SK-N-SH treated with all-trans-retinoic acid at 6 μM for 48 hours (cell line): Measurements from ENCODE around the gene TEX29.

ENCODE experiments used
- ATAC-seq: fragments of 200-7000 bp; cut with Tn5 transposase; 3 replicates; pipeline ENCODE4 v1.9.1; 2020; ENCODE audit warnings: mild to moderate bottlenecking, moderate library complexity
- ARNTL ChIP-seq: fragments of 450-650 bp; formaldehyde crosslinking; IDR thresholded peaks from 2 replicates; pipeline ENCODE4 v1.5.0; 2020; ENCODE audit warnings: low read depth, mild to moderate bottlenecking, moderate library complexity, borderline replicate concordance
- BACH2 ChIP-seq: fragments of 250-450 bp; sonication (Bioruptor Pico); IDR thresholded peaks from 2 replicates; pipeline ENCODE4 v1.9.0; 2021; ENCODE audit warnings: mild to moderate bottlenecking, borderline replicate concordance
- CSDC2 ChIP-seq: fragments of 250-450 bp; sonication (Bioruptor Pico); IDR thresholded peaks from 2 replicates; pipeline ENCODE4 v1.5.0; 2020; ENCODE audit warnings: mild to moderate bottlenecking, moderate library complexity
- ESRRG ChIP-seq: fragments of 250-450 bp; sonication (Bioruptor Pico); IDR thresholded peaks from 2 replicates; pipeline ENCODE4 v1.6.1; 2021; ENCODE audit warnings: mild to moderate bottlenecking
- GLIS3 ChIP-seq: fragments of 250-450 bp; sonication (Bioruptor Pico); IDR thresholded peaks from 2 replicates; pipeline ENCODE4 v1.5.0; 2020; ENCODE audit warnings: mild to moderate bottlenecking, moderate library complexity
- ISL1 ChIP-seq: fragments of 250-450 bp; sonication (Bioruptor Pico); IDR thresholded peaks from 2 replicates; pipeline ENCODE4 v2.1.2; 2022; ENCODE audit warnings: mild to moderate bottlenecking, moderate library complexity
- OSR1 ChIP-seq: fragments of 250-450 bp; sonication (Bioruptor Pico); IDR thresholded peaks from 2 replicates; pipeline ENCODE4 v1.8.0; 2022; ENCODE audit warnings: moderate library complexity, mild to moderate bottlenecking, inconsistent platforms
- PPARA ChIP-seq: fragments of 250-450 bp; sonication (Bioruptor Pico); IDR thresholded peaks from 2 replicates; pipeline ENCODE4 v1.5.0; 2020; ENCODE audit warnings: mild to moderate bottlenecking, borderline replicate concordance
- SNAI2 ChIP-seq: fragments of 250-450 bp; sonication (Bioruptor Pico); IDR thresholded peaks from 2 replicates; pipeline ENCODE4 v1.5.0; 2020; ENCODE audit warnings: mild to moderate bottlenecking, moderate library complexity
- TOX ChIP-seq: fragments of 250-450 bp; sonication (Bioruptor Pico); IDR thresholded peaks from 2 replicates; pipeline ENCODE4 v1.8.0; 2021; ENCODE audit warnings: mild to moderate bottlenecking, moderate library complexity, borderline replicate concordance
- ZC3H10 ChIP-seq: fragments of 250-450 bp; sonication (Bioruptor Pico); IDR thresholded peaks from 2 replicates; pipeline ENCODE4 v1.5.1; 2021; ENCODE audit warnings: mild to moderate bottlenecking, moderate library complexity
- ZFP3 ChIP-seq: fragments of 250-450 bp; sonication (Bioruptor Pico); IDR thresholded peaks from 2 replicates; pipeline ENCODE4 v1.5.0; 2020; ENCODE audit warnings: mild to moderate bottlenecking, moderate library complexity
- ZFP30 ChIP-seq: fragments of 450-650 bp; formaldehyde crosslinking; IDR thresholded peaks from 2 replicates; pipeline ENCODE4 v1.5.0; 2022; ENCODE audit warnings: mild to moderate bottlenecking, moderate library complexity
- ZNF565 ChIP-seq: fragments of 450-650 bp; formaldehyde crosslinking; conservative IDR thresholded peaks from 2 replicates; pipeline ENCODE4 v1.5.0; 2020; ENCODE audit warnings: low read depth, mild to moderate bottlenecking, moderate library complexity
- ZNF70 ChIP-seq: fragments of 450-650 bp; formaldehyde crosslinking; IDR thresholded peaks from 2 replicates; pipeline ENCODE4 v1.5.0; 2020; ENCODE audit warnings: mild to moderate bottlenecking, moderate library complexity
- ZNF8 ChIP-seq: fragments of 450-650 bp; formaldehyde crosslinking; IDR thresholded peaks from 2 replicates; pipeline ENCODE4 v1.5.0; 2020; ENCODE audit warnings: mild to moderate bottlenecking, moderate library complexity
- TF ChIP-seq, protein P1 (sequence below): fragments of 250-450 bp; sonication (Bioruptor Pico); IDR thresholded peaks from 2 replicates; pipeline ENCODE4 v1.8.0; 2020; ENCODE audit warnings: mild to moderate bottlenecking, moderate library complexity, borderline replicate concordance
- TF ChIP-seq, protein P2 (sequence below): fragments of 250-450 bp; sonication (Bioruptor Pico); IDR thresholded peaks from 2 replicates; pipeline ENCODE4 v1.5.1; 2020; ENCODE audit warnings: low read depth, mild to moderate bottlenecking, moderate library complexity
- TF ChIP-seq, protein P3 (sequence below): fragments of 250-450 bp; sonication (Bioruptor Pico); IDR thresholded peaks from 2 replicates; pipeline ENCODE4 v1.5.1; 2021; ENCODE audit warnings: mild to moderate bottlenecking, moderate library complexity
- TF ChIP-seq, protein P4 (sequence below): fragments of 250-450 bp; sonication (Bioruptor Pico); IDR thresholded peaks from 2 replicates; pipeline ENCODE4 v1.5.0; 2020; ENCODE audit warnings: mild to moderate bottlenecking, moderate library complexity

TEX29 gene

DNA sequence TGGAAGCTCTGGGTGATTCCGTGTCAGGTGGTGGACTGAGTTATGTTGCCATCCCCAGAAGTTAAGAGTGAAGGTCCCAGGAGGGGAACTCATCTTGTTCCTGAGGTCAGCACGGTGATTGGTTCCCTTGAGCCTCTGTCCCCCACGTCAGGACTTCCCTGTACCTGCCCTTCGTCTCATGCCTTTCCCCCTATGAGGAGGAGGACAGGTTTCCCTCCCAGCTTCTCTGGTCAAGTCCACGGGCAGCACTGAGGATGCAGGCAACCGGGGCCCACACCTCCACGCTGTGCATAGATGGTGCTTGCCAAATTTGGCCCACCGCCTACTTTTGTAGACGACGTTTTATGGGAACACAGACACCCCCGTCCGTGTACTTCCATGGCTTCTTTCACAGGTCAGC, 42.7 kb downstream of the TEX29 start:
- ATAC-seq: no peak
- TF ChIP-seq TOX (no peak), CSDC2 (no peak), SNAI2 (no peak)
- TF ChIP-seq, protein P1, sequence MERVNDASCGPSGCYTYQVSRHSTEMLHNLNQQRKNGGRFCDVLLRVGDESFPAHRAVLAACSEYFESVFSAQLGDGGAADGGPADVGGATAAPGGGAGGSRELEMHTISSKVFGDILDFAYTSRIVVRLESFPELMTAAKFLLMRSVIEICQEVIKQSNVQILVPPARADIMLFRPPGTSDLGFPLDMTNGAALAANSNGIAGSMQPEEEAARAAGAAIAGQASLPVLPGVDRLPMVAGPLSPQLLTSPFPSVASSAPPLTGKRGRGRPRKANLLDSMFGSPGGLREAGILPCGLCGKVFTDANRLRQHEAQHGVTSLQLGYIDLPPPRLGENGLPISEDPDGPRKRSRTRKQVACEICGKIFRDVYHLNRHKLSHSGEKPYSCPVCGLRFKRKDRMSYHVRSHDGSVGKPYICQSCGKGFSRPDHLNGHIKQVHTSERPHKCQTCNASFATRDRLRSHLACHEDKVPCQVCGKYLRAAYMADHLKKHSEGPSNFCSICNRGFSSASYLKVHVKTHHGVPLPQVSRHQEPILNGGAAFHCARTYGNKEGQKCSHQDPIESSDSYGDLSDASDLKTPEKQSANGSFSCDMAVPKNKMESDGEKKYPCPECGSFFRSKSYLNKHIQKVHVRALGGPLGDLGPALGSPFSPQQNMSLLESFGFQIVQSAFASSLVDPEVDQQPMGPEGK: no peak

DNA sequence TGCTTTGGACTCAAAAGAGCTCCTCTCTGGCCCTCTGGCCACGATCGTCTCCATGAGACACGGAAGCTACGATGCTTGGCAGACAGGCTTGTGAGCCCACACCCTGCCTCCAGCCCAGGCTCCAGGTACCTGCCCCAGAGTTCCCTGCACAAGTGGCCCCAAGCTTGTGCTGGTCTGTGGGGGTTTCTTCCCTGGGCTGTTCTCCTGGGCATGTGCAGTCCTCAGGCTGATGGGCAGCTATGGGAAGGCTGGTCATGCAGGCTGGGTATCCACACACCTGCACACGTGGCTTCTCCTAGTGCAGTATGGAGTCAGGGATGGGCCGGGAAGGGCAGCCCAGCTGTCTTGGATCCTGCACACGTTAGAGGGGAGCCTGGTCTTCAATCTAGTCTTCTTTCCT, 43.1 kb downstream of the TEX29 start:
- ATAC-seq: no peak
- TF ChIP-seq ISL1 (CRISPR knock-in tag): no peak
- TF ChIP-seq, protein P2, sequence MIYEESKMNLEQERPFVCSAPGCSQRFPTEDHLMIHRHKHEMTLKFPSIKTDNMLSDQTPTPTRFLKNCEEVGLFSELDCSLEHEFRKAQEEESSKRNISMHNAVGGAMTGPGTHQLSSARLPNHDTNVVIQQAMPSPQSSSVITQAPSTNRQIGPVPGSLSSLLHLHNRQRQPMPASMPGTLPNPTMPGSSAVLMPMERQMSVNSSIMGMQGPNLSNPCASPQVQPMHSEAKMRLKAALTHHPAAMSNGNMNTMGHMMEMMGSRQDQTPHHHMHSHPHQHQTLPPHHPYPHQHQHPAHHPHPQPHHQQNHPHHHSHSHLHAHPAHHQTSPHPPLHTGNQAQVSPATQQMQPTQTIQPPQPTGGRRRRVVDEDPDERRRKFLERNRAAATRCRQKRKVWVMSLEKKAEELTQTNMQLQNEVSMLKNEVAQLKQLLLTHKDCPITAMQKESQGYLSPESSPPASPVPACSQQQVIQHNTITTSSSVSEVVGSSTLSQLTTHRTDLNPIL: no peak

DNA sequence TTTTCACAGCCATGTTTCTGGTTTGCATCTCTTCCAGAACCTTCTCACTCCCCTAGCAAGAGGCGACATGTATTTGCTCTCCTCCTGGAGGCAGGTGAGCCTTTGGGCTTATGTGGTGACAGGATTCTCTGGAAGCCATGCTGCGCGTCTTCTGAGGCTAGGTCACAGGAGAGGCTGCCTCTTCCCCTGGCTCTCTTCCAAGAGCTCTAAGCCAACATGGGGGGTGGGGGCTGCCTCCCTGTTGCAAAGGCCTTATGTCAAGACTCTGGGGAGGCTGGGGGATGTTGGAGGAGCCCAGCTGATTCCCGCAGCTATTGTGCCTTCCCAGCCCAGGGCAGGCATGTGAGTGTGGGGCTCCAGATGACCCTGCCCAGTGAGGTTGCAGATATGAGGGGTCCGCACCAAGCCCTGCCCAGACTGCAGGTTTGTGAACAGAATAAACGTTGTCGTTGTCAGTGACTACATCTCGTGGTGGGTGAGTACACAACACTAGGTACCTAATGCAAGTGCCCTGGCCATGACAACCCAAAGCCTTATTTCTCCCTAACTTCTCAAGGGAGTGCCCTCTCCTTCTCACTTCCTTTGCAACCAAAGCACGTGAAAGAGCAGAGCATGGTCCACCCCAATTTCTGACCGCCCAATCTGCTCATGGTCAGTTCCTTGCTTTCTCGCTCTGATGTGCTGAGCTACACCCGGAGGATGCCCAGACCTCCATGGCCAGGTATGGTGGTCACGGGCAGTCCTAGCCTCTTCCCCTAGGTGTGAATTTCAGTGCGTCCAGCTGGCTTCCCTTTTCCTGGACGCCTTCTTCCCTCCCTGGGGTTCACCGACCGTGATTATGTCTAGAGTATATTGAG, 44.9 kb downstream of the TEX29 start:
- no peak for ATAC-seq
- TF ChIP-seq ZNF70 (CRISPR knock-in tag) (no peak), ZFP30 (CRISPR knock-in tag) (no peak), SNAI2 (no peak), ZNF565 (no peak), GLIS3 (CRISPR knock-in tag) (no peak), ZC3H10 (CRISPR knock-in tag) (no peak), ESRRG (CRISPR knock-in tag) (no peak), ZNF8 (no peak), PPARA (CRISPR knock-in tag) (no peak), ARNTL (CRISPR knock-in tag) (no peak), ISL1 (CRISPR knock-in tag) (no peak), OSR1 (CRISPR knock-in tag) (no peak), ZFP3 (no peak), BACH2 (CRISPR knock-in tag) (no peak), CSDC2 (no peak), TOX (no peak)
- TF ChIP-seq, protein P1: no peak
- TF ChIP-seq, protein P2: no peak
- TF ChIP-seq, protein P3, sequence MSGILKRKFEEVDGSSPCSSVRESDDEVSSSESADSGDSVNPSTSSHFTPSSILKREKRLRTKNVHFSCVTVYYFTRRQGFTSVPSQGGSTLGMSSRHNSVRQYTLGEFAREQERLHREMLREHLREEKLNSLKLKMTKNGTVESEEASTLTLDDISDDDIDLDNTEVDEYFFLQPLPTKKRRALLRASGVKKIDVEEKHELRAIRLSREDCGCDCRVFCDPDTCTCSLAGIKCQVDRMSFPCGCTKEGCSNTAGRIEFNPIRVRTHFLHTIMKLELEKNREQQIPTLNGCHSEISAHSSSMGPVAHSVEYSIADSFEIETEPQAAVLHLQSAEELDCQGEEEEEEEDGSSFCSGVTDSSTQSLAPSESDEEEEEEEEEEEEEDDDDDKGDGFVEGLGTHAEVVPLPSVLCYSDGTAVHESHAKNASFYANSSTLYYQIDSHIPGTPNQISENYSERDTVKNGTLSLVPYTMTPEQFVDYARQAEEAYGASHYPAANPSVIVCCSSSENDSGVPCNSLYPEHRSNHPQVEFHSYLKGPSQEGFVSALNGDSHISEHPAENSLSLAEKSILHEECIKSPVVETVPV (CRISPR knock-in tag): no peak
- TF ChIP-seq, protein P4, sequence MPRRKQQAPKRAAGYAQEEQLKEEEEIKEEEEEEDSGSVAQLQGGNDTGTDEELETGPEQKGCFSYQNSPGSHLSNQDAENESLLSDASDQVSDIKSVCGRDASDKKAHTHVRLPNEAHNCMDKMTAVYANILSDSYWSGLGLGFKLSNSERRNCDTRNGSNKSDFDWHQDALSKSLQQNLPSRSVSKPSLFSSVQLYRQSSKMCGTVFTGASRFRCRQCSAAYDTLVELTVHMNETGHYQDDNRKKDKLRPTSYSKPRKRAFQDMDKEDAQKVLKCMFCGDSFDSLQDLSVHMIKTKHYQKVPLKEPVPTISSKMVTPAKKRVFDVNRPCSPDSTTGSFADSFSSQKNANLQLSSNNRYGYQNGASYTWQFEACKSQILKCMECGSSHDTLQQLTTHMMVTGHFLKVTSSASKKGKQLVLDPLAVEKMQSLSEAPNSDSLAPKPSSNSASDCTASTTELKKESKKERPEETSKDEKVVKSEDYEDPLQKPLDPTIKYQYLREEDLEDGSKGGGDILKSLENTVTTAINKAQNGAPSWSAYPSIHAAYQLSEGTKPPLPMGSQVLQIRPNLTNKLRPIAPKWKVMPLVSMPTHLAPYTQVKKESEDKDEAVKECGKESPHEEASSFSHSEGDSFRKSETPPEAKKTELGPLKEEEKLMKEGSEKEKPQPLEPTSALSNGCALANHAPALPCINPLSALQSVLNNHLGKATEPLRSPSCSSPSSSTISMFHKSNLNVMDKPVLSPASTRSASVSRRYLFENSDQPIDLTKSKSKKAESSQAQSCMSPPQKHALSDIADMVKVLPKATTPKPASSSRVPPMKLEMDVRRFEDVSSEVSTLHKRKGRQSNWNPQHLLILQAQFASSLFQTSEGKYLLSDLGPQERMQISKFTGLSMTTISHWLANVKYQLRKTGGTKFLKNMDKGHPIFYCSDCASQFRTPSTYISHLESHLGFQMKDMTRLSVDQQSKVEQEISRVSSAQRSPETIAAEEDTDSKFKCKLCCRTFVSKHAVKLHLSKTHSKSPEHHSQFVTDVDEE (CRISPR knock-in tag): no peak
